ENCODE results near the gene FOXR1. TPM values are rescaled to one million over a fixed set of nuclear protein-coding genes. Genes with fewer than 3 reads are reported as not detected.

The FOXR1 gene
- total RNA-seq, 1 donor from 2014 or later = not detected

- CTCF ChIA-PET = no interaction called here
- no peak overlapping the region for H3K4me3 Mint-ChIP-seq
Measured at GRCh38 chr11:119027561-119028345, 56.2 kb downstream of the FOXR1 start.

GRCh38 chr11:119028346-119029068, 56.9 kb downstream of the FOXR1 start:
- no peak for DNase-seq
- Mint-ChIP-seq H3K4me1 (peaks cover 15% of the 10 kb centered on the region), H3K4me3 (no peak overlapping the region), H3K27me3 (no peaks in the 10 kb centered on the region), H3K9me3 (no peaks in the 10 kb centered on the region), H3K27ac (no peak overlapping the region), H3K36me3 (ENCODE audit: low read depth) (peaks cover 32% of the 10 kb centered on the region)
- intact Hi-C loops (cut with micrococcal nuclease) = no loop called here
- POLR2A ChIA-PET = interaction anchor here (1.0 to 2.7 kb wide), 2 partner anchors 10 to 66 kb away, joined by 3 to 10 read pairs; partner anchors contain the start of genes RPS25 and TRAPPC4
- CTCF ChIA-PET = no interaction called here
- TF ChIP-seq CTCF (IDR thresholded peaks at IDR 0.05) = no peak
- no peak for ATAC-seq (ENCODE audit: low read depth)

More at GRCh38 chr11:119027561-119028345, 56.2 kb downstream of the FOXR1 start:
- peaks cover 37% of the 10 kb centered on the region for H3K36me3 Mint-ChIP-seq (ENCODE audit: low read depth)
- TF ChIP-seq CTCF (IDR thresholded peaks at IDR 0.05) = no peak
- no peak overlapping the region for H3K27ac Mint-ChIP-seq
- peaks cover 17% of the 10 kb centered on the region for H3K4me1 Mint-ChIP-seq
- no peaks in the 10 kb centered on the region for H3K9me3 Mint-ChIP-seq
- DNase-seq (no peak), ATAC-seq (ENCODE audit: low read depth) (no peak)
- POLR2A ChIA-PET = interaction anchor here (0.6 to 2.7 kb wide), 3 partner anchors 9 to 67 kb away, joined by 3 to 10 read pairs (median 4); partner anchors contain the start of genes RPS25 and TRAPPC4
- intact Hi-C loops (cut with micrococcal nuclease) = no loop called here
- H3K27me3 Mint-ChIP-seq = no peaks in the 10 kb centered on the region

GRCh38 chr11:119029069-119029339, 57.4 kb downstream of the FOXR1 start:
- Mint-ChIP-seq H3K9me3 (no peaks in the 10 kb centered on the region), H3K4me1 (peaks cover 15% of the 10 kb centered on the region), H3K4me3 (no peak overlapping the region), H3K27me3 (no peaks in the 10 kb centered on the region), H3K27ac (no peak overlapping the region), H3K36me3 (ENCODE audit: low read depth) (peaks cover 27% of the 10 kb centered on the region)
- CTCF ChIA-PET = no interaction called here
- no peak for TF ChIP-seq CTCF (IDR thresholded peaks at IDR 0.05)
- no peak for DNase-seq
- POLR2A ChIA-PET = interaction anchor here (2.7 kb wide), 1 partner anchor 10 kb away, joined by 10 read pairs; the partner anchor contains the start of genes RPS25 and TRAPPC4
- intact Hi-C loops (cut with micrococcal nuclease) = no loop called here
- ATAC-seq (ENCODE audit: low read depth) = no peak

- no peaks in the 10 kb centered on the region for H3K9me3 Mint-ChIP-seq
- H3K4me3 Mint-ChIP-seq = peak overlapping the region; percentile 85
- no peak for TF ChIP-seq CTCF (IDR thresholded peaks at IDR 0.05)
- DNase-seq (no peak), ATAC-seq (ENCODE audit: low read depth) (no peak)
- peaks cover 22% of the 10 kb centered on the region for H3K36me3 Mint-ChIP-seq (ENCODE audit: low read depth)
- ChIA-PET CTCF (no interaction called here), POLR2A (interaction anchor here (1.0 to 2.7 kb wide), 5 partner anchors 11 to 55 kb away, joined by 3 to 21 read pairs (median 5); partner anchors contain the start of genes HMBS, RPS25, TRAPPC4 and VPS11)
- peak overlapping the region; percentile 0 for H3K27ac Mint-ChIP-seq
- H3K4me1 Mint-ChIP-seq = peaks cover 15% of the 10 kb centered on the region
- intact Hi-C loops (cut with micrococcal nuclease) = loop anchor here (1.0 to 2.0 kb wide), 11 partner anchors 11 to 339 kb away; partner anchors contain the start of genes CENATAC, HINFP, HYOU1 and RPS25
- H3K27me3 Mint-ChIP-seq = no peaks in the 10 kb centered on the region
Measured at GRCh38 chr11:119029340-119030028, 57.9 kb downstream of the FOXR1 start.

Data from activated B cell treated with CpG ODN at 0.5 μM for 24 hours (primary cell).